HTERT RPE-1 (cell line): ENCODE results near the gene PDHX.
"Not testable (repeated sequence)": the region's sequence is repeated elsewhere in the genome, so short reads cannot be mapped to it uniquely, and the experiment has no call there.

Source experiments
- in situ Hi-C: fragments of 300-500 bp; cut with MboI; formaldehyde crosslinking; loops from 4 replicates; pipeline ENCODE4 v1.14.3; 2020; ENCODE audit warnings: low sequenced_read_pairs

PDHX gene

DNA sequence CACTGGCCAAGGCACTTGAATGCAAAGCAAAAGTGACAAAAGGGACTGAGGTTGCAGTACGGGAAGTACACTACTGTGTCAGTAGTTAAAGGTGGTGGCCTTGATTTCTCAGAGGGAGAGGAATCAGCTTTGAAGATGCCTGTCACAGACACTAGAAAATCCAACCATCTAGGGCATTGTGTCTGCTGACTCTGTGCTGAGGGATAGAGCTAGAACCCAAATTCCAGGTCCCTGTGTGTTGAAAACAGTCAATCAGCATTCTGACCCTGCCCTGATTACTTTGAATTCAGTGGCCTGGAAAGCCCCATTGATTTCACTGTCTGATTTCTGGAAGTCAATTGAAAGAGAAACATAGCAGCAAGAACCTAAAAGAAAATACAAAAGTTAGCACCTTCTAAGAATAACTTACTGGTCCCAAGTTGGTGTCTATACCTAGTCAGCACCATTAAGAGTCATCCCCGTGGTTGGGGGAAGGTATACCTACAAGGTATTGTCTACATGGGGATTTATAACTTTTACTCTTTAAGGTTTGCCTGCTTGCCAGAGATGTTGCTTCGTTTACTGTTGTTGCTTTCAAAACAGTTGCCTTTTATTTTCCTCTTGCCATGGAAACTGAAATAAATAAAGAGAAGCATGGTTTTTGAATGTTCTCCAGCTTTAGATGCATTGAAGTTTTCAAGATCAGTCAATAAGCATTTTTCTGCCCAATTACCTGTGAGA is 97.3 kb downstream of the PDHX start:
- in situ Hi-C loops = no loop called here

GRCh38 chr11:35014346-35014745 is 97.9 kb downstream of the PDHX start:
- in situ Hi-C loops = no loop called here

DNA sequence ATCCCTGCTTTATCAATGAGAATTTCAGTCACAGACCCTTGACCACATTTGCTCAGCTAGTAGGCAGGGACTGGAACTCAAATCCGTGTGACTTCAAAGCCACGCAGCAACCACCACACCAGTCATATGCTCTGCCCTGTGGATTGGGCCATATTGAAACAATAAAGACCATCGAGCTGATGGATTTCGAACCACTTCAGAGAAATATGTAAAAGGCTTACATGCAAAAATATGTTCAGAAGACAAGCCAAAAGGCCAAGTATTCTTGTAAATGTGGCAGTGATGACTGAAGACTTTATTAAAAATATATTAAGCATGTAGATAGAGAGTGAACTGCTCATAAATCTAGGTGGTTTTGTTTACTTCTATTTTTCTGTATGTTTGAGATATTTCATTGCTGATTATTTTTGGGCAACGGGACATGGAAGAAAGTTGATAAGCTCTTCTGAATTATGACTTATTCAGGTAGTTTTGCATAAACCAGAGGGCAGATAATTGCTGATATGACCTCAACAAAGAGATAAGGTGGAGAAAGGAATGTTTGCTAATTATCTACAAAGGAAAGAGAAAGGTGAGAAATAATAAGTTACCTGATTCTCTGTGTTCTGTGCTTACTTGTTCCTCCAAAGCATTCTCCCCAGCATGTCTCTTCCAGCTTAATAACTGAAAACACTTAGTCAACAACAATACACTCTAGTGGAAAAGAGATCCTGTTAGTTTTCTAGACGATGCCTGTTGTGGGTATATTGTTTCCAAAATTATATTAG is 99.4 kb downstream of the PDHX start:
- in situ Hi-C loops = no loop called here

GRCh38 chr11:35016916-35017315 is 100.5 kb downstream of the PDHX start:
- in situ Hi-C loops = no loop called here

- in situ Hi-C loops = no loop called here
Measured at GRCh38 chr11:35017528-35018342, 101.3 kb downstream of the PDHX start.

- in situ Hi-C loops = no loop called here
Measured at GRCh38 chr11:35021589-35021988, 105.2 kb downstream of the PDHX start.

GRCh38 chr11:35023940-35024339 is 107.5 kb downstream of the PDHX start:
- in situ Hi-C loops = not testable (repeated sequence)

DNA sequence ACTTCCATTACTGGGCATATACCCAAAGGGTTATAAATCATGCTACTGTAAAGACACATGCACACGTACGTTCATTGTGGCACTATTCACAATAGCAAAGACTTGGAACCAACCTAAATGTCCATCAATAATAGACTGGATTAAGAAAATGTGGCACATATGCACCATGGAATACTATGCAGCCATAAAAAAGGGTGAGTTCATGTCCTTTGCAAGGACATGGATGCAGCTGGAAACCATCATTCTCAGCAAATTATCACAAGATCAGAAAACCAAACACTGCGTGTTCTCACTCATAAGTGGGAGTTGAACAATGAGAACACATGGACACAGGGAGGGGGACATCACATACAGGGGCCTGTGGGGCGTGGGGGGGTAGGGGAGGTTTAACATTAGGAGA is 111.6 kb downstream of the PDHX start:
- in situ Hi-C loops = not testable (repeated sequence)

- in situ Hi-C loops = no loop called here
Measured at GRCh38 chr11:35029979-35030682, 113.7 kb downstream of the PDHX start.

DNA sequence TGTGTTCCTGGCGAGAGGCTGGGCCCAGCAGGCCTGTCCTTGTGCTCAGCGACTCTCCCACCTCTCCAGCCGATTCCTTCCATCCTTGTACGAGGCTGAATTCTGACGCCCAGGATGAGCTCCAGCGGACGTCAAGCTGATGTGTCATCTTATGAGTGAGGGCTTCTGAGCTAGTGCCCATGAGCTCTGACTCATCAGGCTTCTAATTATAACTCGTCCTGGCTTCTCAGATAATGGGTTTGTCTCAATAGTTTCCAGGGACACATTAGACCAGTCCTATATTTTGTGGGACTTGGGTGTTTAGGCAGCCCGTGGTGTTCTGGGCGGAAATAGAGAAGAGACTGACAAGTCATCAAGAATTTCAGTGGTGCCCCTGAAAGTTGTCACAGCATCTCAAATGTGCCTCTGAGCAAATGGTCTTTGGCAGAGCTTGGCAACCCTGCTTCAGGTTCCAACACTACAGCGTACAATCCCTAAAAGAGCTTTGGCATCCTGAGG is 114.3 kb downstream of the PDHX start:
- in situ Hi-C loops = no loop called here

DNA sequence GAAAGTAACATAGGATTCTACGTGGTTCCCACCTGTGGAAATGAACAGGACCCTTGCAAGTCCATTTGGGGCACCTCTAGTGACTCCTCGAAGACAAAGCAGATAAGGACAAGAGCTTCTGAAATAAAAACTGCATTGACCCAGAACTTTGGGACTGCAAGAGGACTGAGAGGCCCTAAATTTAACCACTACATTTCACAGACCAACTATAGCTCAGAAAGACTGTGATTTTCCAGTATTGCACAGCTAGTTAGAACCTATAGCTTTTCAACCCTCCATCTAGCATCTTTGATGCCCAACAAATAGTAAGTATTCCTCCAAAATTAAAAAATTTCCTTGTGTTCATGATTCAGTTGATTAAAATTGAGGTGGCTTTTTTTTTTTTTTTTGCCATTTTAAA is 114.9 kb downstream of the PDHX start:
- in situ Hi-C loops = no loop called here

GRCh38 chr11:35031867-35032266 is 115.4 kb downstream of the PDHX start:
- in situ Hi-C loops = no loop called here

DNA sequence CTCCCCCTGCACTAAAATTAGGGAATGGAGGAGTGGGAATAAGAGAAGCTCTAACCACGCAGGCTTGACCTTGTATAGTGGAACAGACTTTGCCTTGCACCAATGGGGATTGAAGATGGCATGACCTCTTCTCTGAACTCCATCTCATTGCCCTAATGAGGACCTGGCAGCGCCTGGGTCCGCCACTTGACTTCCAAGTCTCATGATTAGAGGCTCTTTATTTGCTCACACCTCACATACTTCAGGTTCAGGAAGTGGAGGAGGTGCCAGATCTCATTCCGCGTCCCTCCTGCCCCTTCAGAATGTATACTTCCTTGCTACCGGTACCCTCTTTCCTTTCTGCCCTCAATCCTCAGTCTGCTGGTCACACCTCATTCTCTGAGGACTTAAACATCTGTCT is 116.6 kb downstream of the PDHX start:
- in situ Hi-C loops = no loop called here

GRCh38 chr11:35034401-35034800 is 118.0 kb downstream of the PDHX start:
- in situ Hi-C loops = no loop called here

GRCh38 chr11:35035894-35036408 is 119.5 kb downstream of the PDHX start:
- in situ Hi-C loops = no loop called here

DNA sequence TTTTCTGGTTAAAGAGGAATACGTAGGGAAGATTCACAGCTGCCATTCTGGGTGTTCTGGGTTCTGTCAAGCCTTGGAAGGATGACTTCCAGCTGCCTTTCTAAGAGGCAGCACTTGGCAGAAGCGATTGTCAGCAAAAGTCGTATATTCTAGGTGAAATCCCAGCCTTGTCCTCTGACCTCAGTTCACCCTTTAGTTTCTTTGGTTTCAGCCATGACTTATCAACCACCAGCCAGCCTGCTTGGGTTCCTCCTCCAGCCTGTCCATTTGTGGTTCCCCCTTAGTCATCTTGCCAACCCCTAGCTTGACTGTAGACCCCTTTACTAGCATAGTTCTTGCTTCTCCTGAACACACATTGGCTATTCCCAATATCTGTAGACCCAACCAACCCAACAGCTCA is 120.2 kb downstream of the PDHX start:
- in situ Hi-C loops = no loop called here

- in situ Hi-C loops = no loop called here
Measured at GRCh38 chr11:35038211-35038928, 122.0 kb downstream of the PDHX start.

DNA sequence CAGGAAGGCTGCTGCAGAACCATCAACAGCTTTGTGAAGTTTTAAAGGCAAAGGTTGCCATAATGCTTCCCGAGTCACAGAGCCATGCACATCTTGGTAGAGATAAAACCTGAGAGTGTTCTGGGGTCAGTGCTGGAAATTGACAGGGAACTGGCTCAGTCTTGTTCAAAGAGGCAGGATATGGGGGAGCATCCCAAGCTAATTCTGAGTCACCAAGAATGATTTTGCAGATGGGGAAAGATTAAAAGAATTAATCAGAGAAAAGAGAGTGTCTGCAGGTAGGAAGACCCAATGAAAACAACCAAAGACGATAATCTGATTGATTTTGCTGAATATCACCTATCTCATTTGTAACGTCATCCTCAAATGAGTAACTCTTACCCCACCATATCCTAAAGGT is 122.7 kb downstream of the PDHX start:
- in situ Hi-C loops = no loop called here

DNA sequence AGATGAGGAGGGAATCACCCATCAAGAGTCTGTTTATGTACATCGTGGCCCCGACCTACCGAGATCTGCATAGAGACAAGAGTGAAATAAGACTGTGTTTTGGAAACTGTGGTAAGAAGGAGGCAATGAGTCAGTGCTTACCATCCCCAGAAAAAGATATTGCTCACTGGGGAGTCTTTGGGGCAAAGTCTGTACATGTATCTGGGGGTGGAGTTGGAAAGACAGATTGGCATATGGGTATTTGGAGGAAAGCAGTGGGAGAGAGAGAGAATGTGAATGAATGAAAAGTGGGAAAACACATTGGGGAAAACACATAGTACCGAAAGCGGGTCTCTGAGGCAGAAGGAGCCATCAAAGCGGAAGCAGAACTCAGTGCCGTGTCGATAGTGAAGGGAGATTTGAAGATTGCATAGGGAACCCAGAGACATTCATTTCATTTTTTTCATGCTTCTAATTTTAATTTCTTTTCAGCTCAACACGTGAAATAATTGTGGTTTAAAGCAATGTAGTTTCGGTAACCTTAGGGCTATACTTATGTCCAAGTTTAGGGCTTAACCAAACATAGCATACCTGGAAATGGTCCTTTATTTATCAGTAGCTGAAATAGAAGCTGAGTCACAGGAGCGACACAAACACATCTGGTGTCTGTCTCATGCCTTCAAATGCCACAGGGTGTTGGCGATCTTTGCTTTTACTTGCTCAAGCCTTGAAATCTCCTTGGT is 124.0 kb downstream of the PDHX start:
- in situ Hi-C loops = no loop called here
